DND-41 (cell line): ENCODE results near the gene BICC1.

Experiments used
- ATAC-seq: fragments of 200-7000 bp; cut with Tn5 transposase; 3 replicates; pipeline ENCODE4 v1.9.1; 2021; ENCODE audit warnings: low read depth; ENCODE audit not compliant: insufficient read depth
- DNase-seq: peaks from one replicate; pipeline ENCODE4 v3.0.0-alpha.2; 2020
- H2AFZ ChIP-seq: 2 replicates; pipeline ENCODE4 v1.6.0; 2012; ENCODE audit warnings: low read depth, low read length
- H3K27ac ChIP-seq: 2 replicates; pipeline ENCODE4 v1.5.1; 2012; ENCODE audit warnings: low read length, inconsistent platforms
- H3K27me3 ChIP-seq: fragments of 200-600 bp; sonication (generic); 2 replicates; pipeline ENCODE4 v1.6.0; 2012; ENCODE audit warnings: low read length, mild to moderate bottlenecking, inconsistent platforms; ENCODE audit not compliant: insufficient read depth, poor library complexity
- H3K36me3 ChIP-seq: 2 replicates; pipeline ENCODE4 v1.5.1; 2012; ENCODE audit warnings: low read length, inconsistent platforms; ENCODE audit not compliant: insufficient read depth
- H3K4me1 ChIP-seq: 2 replicates; pipeline ENCODE4 v1.5.1; 2012; ENCODE audit warnings: mild to moderate bottlenecking, low read length; ENCODE audit not compliant: insufficient read depth
- H3K4me2 ChIP-seq: 2 replicates; pipeline ENCODE4 v1.6.0; 2012; ENCODE audit warnings: mild to moderate bottlenecking, moderate library complexity, low read length, inconsistent platforms; ENCODE audit not compliant: insufficient read depth
- H3K4me3 ChIP-seq, 2 experiments: fragments of 200-600 bp in 1 of 2; shearing (Covaris generic) in 1 of 2; 2 replicates each; pipeline ENCODE4 v1.5.1; 2012 to 2016; ENCODE audit warnings: inconsistent platforms in 2 of 2, low read length in 2 of 2, mild to moderate bottlenecking in 2 of 2, low read depth in 1 of 2, moderate library complexity in 1 of 2
- H3K79me2 ChIP-seq: 2 replicates; pipeline ENCODE4 v1.6.0; 2012; ENCODE audit warnings: low read length, inconsistent platforms; ENCODE audit not compliant: insufficient read depth
- H3K9ac ChIP-seq: 2 replicates; pipeline ENCODE4 v1.6.0; 2012; ENCODE audit warnings: low read depth, mild to moderate bottlenecking, inconsistent platforms, low read length, moderate library complexity
- H3K9me3 ChIP-seq: 2 replicates; pipeline ENCODE4 v1.5.1; 2012; ENCODE audit warnings: low read length, moderate library complexity, mild to moderate bottlenecking, inconsistent platforms; ENCODE audit not compliant: insufficient read depth, severe bottlenecking
- H4K20me1 ChIP-seq: 2 replicates; pipeline ENCODE4 v1.6.0; 2012; ENCODE audit warnings: low read length; ENCODE audit not compliant: insufficient read depth
- EZH2 ChIP-seq: IDR thresholded peaks from 3 replicates; pipeline ENCODE4 v1.6.1; 2012; ENCODE audit warnings: borderline replicate concordance, low read depth, mild to moderate bottlenecking, moderate library complexity, low read length, inconsistent platforms; ENCODE audit not compliant: severe bottlenecking
- TF ChIP-seq, protein P1 (sequence below): IDR thresholded peaks from 2 replicates; pipeline ENCODE4 v1.5.1; 2012; ENCODE audit warnings: borderline replicate concordance, low read length, moderate library complexity, mild to moderate bottlenecking; ENCODE audit not compliant: poor library complexity, severe bottlenecking; ENCODE audit errors: extremely low read depth

BICC1 gene

GRCh38 chr10:58846856-58847255, 334.2 kb downstream of the BICC1 start:
- ATAC-seq (no peak), DNase-seq (no peak)
- no peak for TF ChIP-seq EZH2
- TF ChIP-seq, protein P1, sequence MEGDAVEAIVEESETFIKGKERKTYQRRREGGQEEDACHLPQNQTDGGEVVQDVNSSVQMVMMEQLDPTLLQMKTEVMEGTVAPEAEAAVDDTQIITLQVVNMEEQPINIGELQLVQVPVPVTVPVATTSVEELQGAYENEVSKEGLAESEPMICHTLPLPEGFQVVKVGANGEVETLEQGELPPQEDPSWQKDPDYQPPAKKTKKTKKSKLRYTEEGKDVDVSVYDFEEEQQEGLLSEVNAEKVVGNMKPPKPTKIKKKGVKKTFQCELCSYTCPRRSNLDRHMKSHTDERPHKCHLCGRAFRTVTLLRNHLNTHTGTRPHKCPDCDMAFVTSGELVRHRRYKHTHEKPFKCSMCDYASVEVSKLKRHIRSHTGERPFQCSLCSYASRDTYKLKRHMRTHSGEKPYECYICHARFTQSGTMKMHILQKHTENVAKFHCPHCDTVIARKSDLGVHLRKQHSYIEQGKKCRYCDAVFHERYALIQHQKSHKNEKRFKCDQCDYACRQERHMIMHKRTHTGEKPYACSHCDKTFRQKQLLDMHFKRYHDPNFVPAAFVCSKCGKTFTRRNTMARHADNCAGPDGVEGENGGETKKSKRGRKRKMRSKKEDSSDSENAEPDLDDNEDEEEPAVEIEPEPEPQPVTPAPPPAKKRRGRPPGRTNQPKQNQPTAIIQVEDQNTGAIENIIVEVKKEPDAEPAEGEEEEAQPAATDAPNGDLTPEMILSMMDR = no peak
- Histone ChIP-seq H2AFZ (no peak overlapping the region), H3K4me3 (no peak overlapping the region), H3K4me1 (no peaks in the 10 kb centered on the region), H3K36me3 (no peaks in the 10 kb centered on the region), H3K79me2 (no peaks in the 10 kb centered on the region), H4K20me1 (no peaks in the 10 kb centered on the region), H3K9ac (no peak overlapping the region), H3K9me3 (no peaks in the 10 kb centered on the region), H3K27me3 (no peaks in the 10 kb centered on the region), H3K27ac (no peak overlapping the region), H3K4me2 (no peak overlapping the region)

- no peaks in the 10 kb centered on the region for H3K4me1 ChIP-seq
- H3K9ac ChIP-seq = no peak overlapping the region
- no peak overlapping the region for H3K4me2 ChIP-seq
- no peak overlapping the region for H2AFZ ChIP-seq
- H3K27ac ChIP-seq = no peak overlapping the region
- no peak for ATAC-seq
- no peaks in the 10 kb centered on the region for H3K36me3 ChIP-seq
- H4K20me1 ChIP-seq = no peaks in the 10 kb centered on the region
- no peaks in the 10 kb centered on the region for H3K9me3 ChIP-seq
- TF ChIP-seq EZH2 = no peak
- TF ChIP-seq, protein P1 = no peak
- no peak for DNase-seq
- H3K4me3 ChIP-seq = no peak overlapping the region
- no peaks in the 10 kb centered on the region for H3K27me3 ChIP-seq
- H3K79me2 ChIP-seq = no peaks in the 10 kb centered on the region
Measured at GRCh38 chr10:58851606-58852005, 338.9 kb downstream of the BICC1 start.

DNA sequence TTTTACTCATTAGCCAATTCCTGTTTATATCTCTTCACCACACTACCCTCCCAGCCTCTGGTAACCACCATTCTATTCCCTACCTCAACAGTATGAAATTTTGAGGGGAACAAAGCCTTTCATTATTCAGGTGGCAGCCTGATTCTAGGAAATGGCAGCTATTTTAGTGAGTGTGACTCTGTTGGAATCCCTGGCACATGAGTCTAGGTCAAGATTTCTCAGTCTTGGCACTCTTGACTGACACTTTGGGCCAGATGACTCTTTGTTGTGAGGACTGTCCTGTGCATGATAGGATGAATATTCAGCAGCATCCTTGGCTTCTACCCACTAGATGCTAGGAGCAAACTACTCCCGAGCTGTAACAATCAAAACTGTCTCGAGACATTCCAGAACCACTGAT, 341.0 kb downstream of the BICC1 start:
- no peaks in the 10 kb centered on the region for H3K4me1 ChIP-seq
- TF ChIP-seq, protein P1 = no peak
- no peak for TF ChIP-seq EZH2
- no peaks in the 10 kb centered on the region for H3K79me2 ChIP-seq
- H3K9ac ChIP-seq = no peak overlapping the region
- no peaks in the 10 kb centered on the region for H4K20me1 ChIP-seq
- no peaks in the 10 kb centered on the region for H3K36me3 ChIP-seq
- ATAC-seq (no peak), DNase-seq (no peak)
- H2AFZ ChIP-seq = no peak overlapping the region
- H3K27ac ChIP-seq = no peak overlapping the region
- H3K4me3 ChIP-seq = no peak overlapping the region
- H3K9me3 ChIP-seq = no peaks in the 10 kb centered on the region
- no peaks in the 10 kb centered on the region for H3K27me3 ChIP-seq
- H3K4me2 ChIP-seq = no peak overlapping the region

DNA sequence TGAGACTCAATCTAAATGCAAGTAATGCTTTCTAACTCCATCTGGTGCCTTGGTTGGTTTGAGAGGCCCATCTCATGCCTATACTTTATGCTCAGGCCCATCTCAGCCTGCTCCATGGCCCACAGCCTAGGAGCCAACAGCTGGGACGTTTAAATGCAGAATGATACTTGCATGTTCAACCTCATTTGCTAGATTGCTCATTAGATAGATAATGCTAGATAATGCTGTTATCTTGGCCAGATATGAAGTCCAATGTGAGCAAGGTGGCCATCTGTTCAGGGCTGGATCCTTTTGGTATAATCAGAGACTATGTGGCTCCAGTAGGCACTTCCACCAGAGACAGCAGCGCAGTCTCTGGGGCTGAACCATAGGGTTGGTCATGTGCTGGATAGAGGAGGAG, 342.1 kb downstream of the BICC1 start:
- Histone ChIP-seq H3K4me1 (no peaks in the 10 kb centered on the region), H3K4me2 (no peak overlapping the region), H3K4me3 (no peak overlapping the region), H3K9ac (no peak overlapping the region), H2AFZ (no peak overlapping the region), H3K36me3 (no peaks in the 10 kb centered on the region), H3K27ac (no peak overlapping the region), H3K9me3 (no peaks in the 10 kb centered on the region), H3K79me2 (no peaks in the 10 kb centered on the region), H3K27me3 (no peaks in the 10 kb centered on the region), H4K20me1 (no peaks in the 10 kb centered on the region)
- DNase-seq (no peak), ATAC-seq (no peak)
- no peak for TF ChIP-seq EZH2
